ENCODE measurements around the gene CLDN2. TPM values are rescaled to one million over a fixed set of nuclear protein-coding genes. Genes with fewer than 3 reads are reported as not detected.

CLDN2 gene
- total RNA-seq, 4 donors from 2014 or later = 0.16 TPM; not detected in 3

DNA sequence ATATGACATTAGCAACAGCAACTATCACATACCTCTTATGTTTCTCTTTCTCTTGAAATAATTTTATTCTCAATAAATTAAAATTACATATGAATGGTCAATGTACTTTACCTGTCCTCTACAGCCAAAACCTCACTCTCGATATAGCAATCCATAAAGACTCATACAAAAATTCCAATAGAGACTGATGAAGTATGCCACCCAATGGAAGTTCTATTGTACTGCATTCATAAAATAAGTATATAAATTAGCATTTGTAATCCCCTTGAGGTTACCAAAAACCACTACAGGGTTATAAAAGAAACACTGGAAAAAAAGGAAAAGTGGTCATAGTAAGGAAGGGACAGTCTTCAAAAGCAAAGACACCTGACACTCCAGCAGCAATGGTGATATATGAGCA lies 32.8 kb downstream of the CLDN2 start:
- H3K27ac ChIP-seq = no peak overlapping the region
- ATAC-seq = no peak
- no peaks in the 10 kb centered on the region for H3K36me3 ChIP-seq
- in situ Hi-C loops (cut with MboI; ENCODE audit: low sequenced_read_pairs in 4 of 4) (loop anchor here in 1 of 4 donors (10.0 kb wide), 1 partner anchor 58 kb away; no protein-coding TSS in a partner anchor), intact Hi-C loops (cut with DNase I; ENCODE audit: low total_unique reads) (loop anchor here (1.0 kb wide), 1 partner anchor 55 kb away; no protein-coding TSS in a partner anchor)
- no peaks in the 10 kb centered on the region for H3K4me1 ChIP-seq
- H3K9me3 ChIP-seq = no peaks in the 10 kb centered on the region
- H3K4me3 ChIP-seq = no peak overlapping the region
- TF ChIP-seq CTCF (IDR thresholded peaks at IDR 0.05 in 4 of 5, conservative IDR thresholded peaks at IDR 0.05 in 1 of 5) (peak; percentile 13 to 48 (median 33)), POLR2A (IDR thresholded peaks at IDR 0.05) (no peak)
- H3K27me3 ChIP-seq = no peaks in the 10 kb centered on the region
- no peak for DNase-seq

DNA sequence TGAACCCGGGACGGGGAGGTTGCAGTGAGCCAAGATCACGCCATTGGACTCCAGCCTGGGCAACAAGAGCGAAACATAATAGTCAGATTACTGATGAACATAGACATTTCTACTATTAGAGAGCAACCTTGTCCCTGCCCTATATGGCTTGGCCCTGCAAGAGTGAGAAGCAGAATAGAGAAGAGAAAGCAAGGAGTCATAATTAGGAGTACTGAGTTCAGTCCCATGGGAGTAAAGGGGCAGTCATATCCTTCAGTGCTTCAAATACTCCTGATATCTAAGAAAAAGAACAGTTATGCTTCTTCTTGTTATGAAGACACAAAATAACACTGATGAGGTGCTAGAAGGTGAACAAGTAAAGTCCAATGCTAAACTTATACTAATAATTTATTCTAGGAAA lies 33.8 kb downstream of the CLDN2 start:
- Histone ChIP-seq H3K4me1 (no peaks in the 10 kb centered on the region), H3K36me3 (no peaks in the 10 kb centered on the region), H3K27ac (no peak overlapping the region), H3K27me3 (no peaks in the 10 kb centered on the region), H3K9me3 (no peaks in the 10 kb centered on the region), H3K4me3 (no peak overlapping the region)
- no peak for ATAC-seq
- in situ Hi-C loops (cut with MboI; ENCODE audit: low sequenced_read_pairs in 4 of 4) (loop anchor here in 1 of 4 donors (10.0 kb wide), 1 partner anchor 59 kb away; no protein-coding TSS in a partner anchor), intact Hi-C loops (cut with DNase I; ENCODE audit: low total_unique reads) (no loop called here)
- no peak for DNase-seq
- no peak for TF ChIP-seq POLR2A (IDR thresholded peaks at IDR 0.05)
- TF ChIP-seq CTCF (IDR thresholded peaks at IDR 0.05 in 4 of 5, conservative IDR thresholded peaks at IDR 0.05 in 1 of 5) = no peak

GRCh38 chrX:106955004-106955772 lies 35.0 kb downstream of the CLDN2 start:
- intact Hi-C loops (cut with DNase I; ENCODE audit: low total_unique reads) = no loop called here
- in situ Hi-C loops (cut with MboI; ENCODE audit: low sequenced_read_pairs in 4 of 4) = loop anchor here in 1 of 4 donors (10.0 kb wide), 1 partner anchor 60 kb away; no protein-coding TSS in a partner anchor
- no peaks in the 10 kb centered on the region for H3K4me1 ChIP-seq
- H3K9me3 ChIP-seq = no peaks in the 10 kb centered on the region
- no peak overlapping the region for H3K27ac ChIP-seq
- H3K4me3 ChIP-seq = no peak overlapping the region
- no peak for ATAC-seq
- H3K27me3 ChIP-seq = no peaks in the 10 kb centered on the region
- no peak for DNase-seq
- peaks cover 0 to under 1% of the 10 kb centered on the region in 2 donors for H3K36me3 ChIP-seq
- TF ChIP-seq CTCF (IDR thresholded peaks at IDR 0.05 in 4 of 5, conservative IDR thresholded peaks at IDR 0.05 in 1 of 5) = no peak
- no peak for TF ChIP-seq POLR2A (IDR thresholded peaks at IDR 0.05)

DNA sequence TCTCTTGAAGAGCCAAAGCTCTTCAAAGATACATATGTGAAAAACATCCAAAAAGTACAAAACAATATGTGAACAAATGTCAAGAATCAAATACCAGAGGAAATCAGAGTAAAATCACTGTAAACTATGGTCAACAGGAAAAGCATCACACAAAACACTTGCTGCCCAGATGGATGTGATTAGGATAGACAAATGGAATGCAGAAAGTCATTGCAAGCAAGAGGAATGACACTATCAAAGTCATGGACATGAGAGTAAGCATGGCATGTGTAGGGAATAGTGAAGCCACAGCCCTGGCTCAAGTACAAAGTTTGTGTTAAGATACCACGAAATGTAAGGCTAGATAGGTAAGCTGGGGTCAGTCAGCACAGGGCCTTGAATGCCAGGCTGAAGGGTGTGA lies 37.7 kb downstream of the CLDN2 start:
- TF ChIP-seq CTCF (IDR thresholded peaks at IDR 0.05 in 4 of 5, conservative IDR thresholded peaks at IDR 0.05 in 1 of 5) (no peak), POLR2A (IDR thresholded peaks at IDR 0.05) (no peak)
- no peaks in the 10 kb centered on the region for H3K27me3 ChIP-seq
- H3K36me3 ChIP-seq = peaks cover 0 to 11% of the 10 kb centered on the region in 2 donors
- no peak overlapping the region for H3K27ac ChIP-seq
- H3K4me3 ChIP-seq = no peak overlapping the region
- in situ Hi-C loops (cut with MboI; ENCODE audit: low sequenced_read_pairs in 4 of 4) = loop anchor here in 1 of 4 donors (10.0 kb wide), 1 partner anchor 63 kb away; no protein-coding TSS in a partner anchor
- H3K9me3 ChIP-seq = no peaks in the 10 kb centered on the region
- DNase-seq = no peak
- intact Hi-C loops (cut with DNase I; ENCODE audit: low total_unique reads) = no loop called here
- no peak for ATAC-seq
- H3K4me1 ChIP-seq = no peaks in the 10 kb centered on the region

Measured in gastrocnemius medialis (tissue), 4 donors.